HG03108 (cell line): ENCODE data around the gene NOX1.

ENCODE experiments used
- ATAC-seq: cut with Tn5 transposase; IDR thresholded peaks from one replicate; pipeline ENCODE4 v1.9.1; 2021; ENCODE audit warnings: moderate library complexity; ENCODE audit not compliant: unreplicated experiment

NOX1 gene

GRCh38 chrX:100874325-100874724 is at the start of gene NOX1:
Gene NOX1, minus strand, starts transcription at chrX:100874359. Its CDS starts 220 bp downstream, at chrX:100874139.
- no peak for ATAC-seq

- ATAC-seq: no peak
Measured at GRCh38 chrX:100915562-100915961, 41.4 kb upstream of the NOX1 start.

DNA sequence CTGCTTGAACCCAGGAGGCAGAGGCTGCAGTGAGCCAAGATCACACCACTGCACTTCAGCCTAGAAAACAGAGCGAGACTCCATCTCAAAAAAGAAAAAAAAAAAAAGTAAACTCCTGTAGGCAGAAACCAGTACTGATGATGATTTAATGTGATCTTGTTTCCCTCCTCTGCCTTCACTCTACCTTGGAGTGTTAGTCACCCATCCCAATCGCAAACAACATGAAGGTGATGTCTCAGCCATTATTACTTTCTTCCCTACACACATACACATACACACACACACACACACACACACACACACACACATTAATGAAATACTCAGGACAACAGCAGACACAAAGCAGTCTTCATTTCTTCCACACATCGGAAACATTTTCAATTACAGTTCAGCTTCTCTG is 39.0 kb upstream of the NOX1 start:
- no peak for ATAC-seq

GRCh38 chrX:100911731-100912130 is 37.6 kb upstream of the NOX1 start:
- no peak for ATAC-seq

GRCh38 chrX:100905620-100906019 is 31.5 kb upstream of the NOX1 start:
- no peak for ATAC-seq

- no peak for ATAC-seq
Measured at GRCh38 chrX:100904433-100904832, 30.3 kb upstream of the NOX1 start.

DNA sequence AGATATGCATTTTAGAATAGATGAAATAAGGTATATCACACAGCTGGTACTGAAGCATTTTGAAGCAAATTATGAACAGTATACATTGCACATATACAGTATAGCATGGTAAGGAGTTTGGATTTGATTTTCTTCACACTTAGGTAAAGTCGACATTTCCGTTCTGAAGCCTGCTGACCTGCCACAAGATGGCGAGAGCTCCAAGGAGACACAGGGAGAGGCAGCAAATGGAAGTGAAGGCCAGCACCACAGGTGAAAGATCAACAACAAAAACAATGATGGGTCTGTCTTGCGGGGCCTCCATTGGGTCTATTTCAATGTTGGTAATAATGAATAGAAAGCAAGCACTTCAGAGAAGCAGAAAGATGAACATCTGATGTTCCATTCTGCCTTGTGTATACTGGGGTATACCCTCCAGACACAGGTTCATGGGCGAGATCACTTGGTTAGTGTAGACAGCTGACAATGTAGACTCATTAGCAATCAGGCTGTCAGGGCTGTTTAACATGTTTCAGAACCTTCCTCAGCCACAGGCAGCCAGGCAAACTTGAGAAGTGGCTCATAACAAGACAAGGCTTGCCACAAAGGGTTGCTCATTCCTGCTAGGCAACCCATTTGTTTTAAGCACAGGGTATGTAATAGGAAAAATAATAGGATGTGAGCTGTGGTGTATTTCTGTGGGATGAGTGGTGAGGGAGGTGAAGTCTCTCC is 21.4 kb upstream of the NOX1 start:
- peak; percentile 52 for ATAC-seq

- no peak for ATAC-seq
Measured at GRCh38 chrX:100883654-100884053, 9.5 kb upstream of the NOX1 start.

GRCh38 chrX:100880368-100880767 is 6.2 kb upstream of the NOX1 start:
- ATAC-seq: no peak

DNA sequence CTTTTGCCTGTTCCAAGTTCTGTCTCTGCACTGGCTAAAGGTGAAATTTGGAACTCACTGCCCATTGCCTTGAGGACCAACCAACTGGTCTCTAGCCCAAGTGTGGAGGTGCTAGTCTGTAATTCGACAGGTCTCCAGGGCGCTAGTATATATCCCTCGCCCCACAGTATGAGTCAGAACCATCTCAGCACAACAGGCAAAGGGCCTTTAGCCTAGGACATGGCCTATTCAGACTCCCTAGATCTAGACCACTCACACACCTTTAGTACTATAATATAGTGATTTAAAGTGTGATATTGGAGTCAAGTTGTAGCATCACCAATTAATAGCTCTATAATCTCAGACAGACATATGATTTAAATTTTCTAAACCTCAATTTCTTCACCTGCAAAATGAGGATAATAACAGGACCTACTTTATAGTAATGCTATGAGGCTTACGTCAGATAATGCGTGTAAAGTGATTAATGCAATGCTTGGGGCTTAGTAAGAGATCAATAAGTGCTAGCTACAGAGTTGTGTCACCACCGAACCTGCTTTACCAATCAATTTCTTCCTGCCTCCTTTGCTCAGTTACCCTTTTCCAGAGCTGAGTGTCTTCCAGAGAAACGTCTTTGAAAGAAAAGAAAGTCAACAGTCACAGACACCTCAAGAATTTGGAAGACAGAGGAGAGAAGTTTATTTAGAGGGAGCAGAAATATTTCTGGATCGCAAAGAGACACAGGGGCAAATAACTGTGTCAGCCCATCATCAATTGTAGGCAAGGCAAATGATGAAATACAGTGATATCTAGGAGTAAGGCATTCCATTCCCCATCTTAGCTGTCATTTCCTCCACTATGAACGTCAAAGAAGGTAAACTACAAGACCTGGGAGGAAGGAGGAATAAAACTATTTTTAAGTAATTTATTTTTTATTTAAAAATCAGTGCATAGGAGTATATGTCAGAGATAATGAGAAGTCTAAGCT is 2.3 kb downstream of the NOX1 start:
- no peak for ATAC-seq

- ATAC-seq: no peak
Measured at GRCh38 chrX:100870527-100870926, 3.6 kb downstream of the NOX1 start.

- no peak for ATAC-seq
Measured at GRCh38 chrX:100868273-100868672, 5.9 kb downstream of the NOX1 start.

DNA sequence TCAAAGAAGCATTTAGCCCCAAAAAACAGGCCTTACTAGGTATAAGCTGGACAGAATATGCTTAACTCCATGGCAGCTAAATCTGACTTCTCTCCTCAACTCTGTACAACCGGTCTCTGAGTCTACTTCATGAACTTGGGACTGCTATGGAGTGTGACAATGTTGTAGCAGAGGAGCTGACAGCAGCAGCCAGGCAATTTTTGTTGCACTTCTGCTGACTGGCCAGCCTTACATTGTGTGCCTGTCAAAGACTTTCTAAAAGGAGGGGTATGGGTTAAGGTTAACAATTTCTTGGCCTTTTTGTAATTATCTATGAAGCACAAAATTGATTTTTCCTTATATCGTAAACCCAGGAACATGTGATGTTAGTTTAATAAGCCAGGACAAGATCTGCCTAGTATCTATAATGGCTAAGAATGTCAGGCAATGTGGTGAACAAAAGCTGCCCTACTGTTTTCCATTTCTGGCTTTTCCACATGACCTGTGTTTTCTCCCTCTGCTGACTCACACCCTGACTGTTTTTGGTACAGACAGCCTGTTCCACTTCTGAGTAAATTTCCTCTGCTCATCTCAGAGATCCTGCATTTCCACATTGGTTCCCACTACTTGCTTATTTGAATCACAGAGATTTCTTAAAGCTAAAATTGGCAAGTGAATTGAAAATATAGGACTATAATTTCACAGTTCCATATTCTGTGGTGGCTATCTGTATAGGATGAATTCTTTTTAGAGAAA is 9.3 kb downstream of the NOX1 start:
- no peak for ATAC-seq

- ATAC-seq: no peak
Measured at GRCh38 chrX:100863326-100863864, 10.8 kb downstream of the NOX1 start.

DNA sequence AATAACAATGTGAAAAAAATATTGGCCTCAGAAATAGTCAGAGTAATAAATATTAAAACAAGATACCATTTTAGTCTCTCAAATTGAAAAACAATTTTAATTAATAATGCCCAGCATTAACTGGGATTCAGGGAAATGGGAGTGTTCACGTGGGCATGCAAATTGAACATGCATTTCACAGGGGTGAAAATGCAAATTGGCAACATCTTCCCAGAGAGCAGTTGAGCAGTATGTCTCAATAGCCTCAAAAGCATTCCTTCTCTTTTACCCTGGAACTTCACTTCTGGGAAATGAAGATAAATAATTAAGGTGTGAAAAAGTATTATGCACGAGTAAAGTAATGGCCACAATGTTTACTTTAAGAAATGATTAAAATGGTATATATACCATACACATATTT is 21.3 kb downstream of the NOX1 start:
- no peak for ATAC-seq

- ATAC-seq: no peak
Measured at GRCh38 chrX:100850317-100850716, 23.8 kb downstream of the NOX1 start.

- no peak for ATAC-seq
Measured at GRCh38 chrX:100831219-100831946, 42.8 kb downstream of the NOX1 start.

- ATAC-seq: no peak
Measured at GRCh38 chrX:100830547-100830946, 43.6 kb downstream of the NOX1 start.

DNA sequence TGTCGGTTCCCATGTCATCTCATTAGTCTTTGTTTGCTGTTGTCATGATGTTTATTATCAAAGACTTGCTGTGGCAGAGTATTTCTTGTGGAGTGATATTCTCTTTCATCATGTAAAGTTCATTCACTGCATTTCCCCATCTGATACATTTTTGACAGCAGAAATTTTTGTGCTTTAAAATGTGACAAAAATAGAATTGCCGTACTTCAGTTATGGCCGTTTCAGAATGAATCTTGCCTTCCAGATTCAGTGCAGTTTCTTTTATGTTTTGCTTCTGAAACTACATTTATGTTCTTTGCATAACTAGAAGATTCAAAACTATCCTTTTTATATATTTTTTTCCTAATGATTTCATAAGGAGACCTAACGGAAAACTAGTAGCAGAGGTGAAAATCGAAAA is 44.0 kb downstream of the NOX1 start:
- ATAC-seq: peak; percentile 8

- peak; percentile 63 for ATAC-seq
Measured at GRCh38 chrX:100829730-100830129, 44.4 kb downstream of the NOX1 start.
